Measurements from ENCODE around the gene TARS1. TPM values are rescaled to one million over a fixed set of nuclear protein-coding genes. Genes with fewer than 3 reads are reported as not detected.

Gene TARS1
- total and polyA plus RNA-seq, 2 of the 13 experiments (the other 11 are each of a cell fraction or from before 2014, with no cell fraction given): 77.0 to 184 TPM

- peaks cover 9% of the 10 kb centered on the region; the same call in 1 of the 2 replicates for H3K4me1 ChIP-seq (ENCODE audit: insufficient read depth, low read length)
- no peak for ATAC-seq
- H3K4me2 ChIP-seq (ENCODE audit: low read depth, low read length): no peak overlapping the region
- FAIRE-seq: no peak
- intact Hi-C loops (cut with micrococcal nuclease; ENCODE audit: unreplicated experiment): no loop called here
- DNase-seq (ENCODE audit: low spot score): no peak
- H3K9ac ChIP-seq (ENCODE audit: insufficient read depth, low read depth, low read length): no peak overlapping the region
- ChIA-PET POLR2A (no interaction called here), CTCF (ENCODE audit: low intra/inter-chr PET ratio, low total read pairs) (no interaction called here)
- no peaks in the 10 kb centered on the region for H4K20me1 ChIP-seq (ENCODE audit: insufficient read depth, low read length)
- no peak overlapping the region for H3K4me3 ChIP-seq (replicated peaks in 1 of 3; ENCODE audit: insufficient read depth in 1 of 3, low read depth in 2 of 3, low read length in 3 of 3)
- H3K79me2 ChIP-seq (ENCODE audit: insufficient read depth, low read length): no peaks in the 10 kb centered on the region
- in situ Hi-C loops (cut with HindIII; ENCODE audit: extremely low pct_ligation_motif_present, low pct_unique_long_range_greater_than_20kb): no loop called here
- TF ChIP-seq SIN3A (IDR thresholded peaks at IDR 0.05; ENCODE audit: borderline replicate concordance, low read depth, low read length) (no peak), HNRNPLL (IDR thresholded peaks at IDR 0.05; ENCODE audit: low read depth, low read length, poor library complexity, severe bottlenecking) (no peak)
- no TSS peak for BruUV-seq (replicated peaks)
- H3K9me3 ChIP-seq (ENCODE audit: low read length): no peaks in the 10 kb centered on the region
- H3K27me3 ChIP-seq (ENCODE audit: control insufficient read depth in 1 of 2, insufficient read depth in 2 of 2, low read length in 2 of 2): no peaks in the 10 kb centered on the region
- no peak overlapping the region for H3K27ac ChIP-seq (ENCODE audit: extremely low read length, insufficient read depth, low read length)
- WGBS (ENCODE audit: low lambda C conversion rate): 59% methylated on average over 6 of the region's 6 CpGs
- H2AFZ ChIP-seq (ENCODE audit: low read length): no peak overlapping the region
- no peaks in the 10 kb centered on the region for H3K36me3 ChIP-seq (replicated peaks in 1 of 2; ENCODE audit: control insufficient read depth in 1 of 2, insufficient read depth in 2 of 2, low read length in 2 of 2)
These were observed 48.8 kb downstream of the TARS1 start for GRCh38 chr5:33489481-33490067.

GRCh38 chr5:33490071-33490665, 49.4 kb downstream of the TARS1 start:
- Histone ChIP-seq H3K9ac (ENCODE audit: insufficient read depth, low read depth, low read length) (no peak overlapping the region), H3K9me3 (ENCODE audit: low read length) (no peaks in the 10 kb centered on the region), H3K4me3 (replicated peaks in 1 of 3; ENCODE audit: insufficient read depth in 1 of 3, low read depth in 2 of 3, low read length in 3 of 3) (no peak overlapping the region), H3K36me3 (replicated peaks in 1 of 2; ENCODE audit: control insufficient read depth in 1 of 2, insufficient read depth in 2 of 2, low read length in 2 of 2) (no peaks in the 10 kb centered on the region), H3K79me2 (ENCODE audit: insufficient read depth, low read length) (no peaks in the 10 kb centered on the region), H3K27ac (ENCODE audit: extremely low read length, insufficient read depth, low read length) (no peak overlapping the region), H2AFZ (ENCODE audit: low read length) (no peak overlapping the region), H4K20me1 (ENCODE audit: insufficient read depth, low read length) (no peaks in the 10 kb centered on the region), H3K4me1 (ENCODE audit: insufficient read depth, low read length) (peaks cover 9% of the 10 kb centered on the region; the same call in 1 of the 2 replicates), H3K4me2 (ENCODE audit: low read depth, low read length) (no peak overlapping the region), H3K27me3 (ENCODE audit: control insufficient read depth in 1 of 2, insufficient read depth in 2 of 2, low read length in 2 of 2) (no peaks in the 10 kb centered on the region)
- ChIA-PET CTCF (ENCODE audit: low intra/inter-chr PET ratio, low total read pairs) (no interaction called here), POLR2A (no interaction called here)
- 65% methylated on average over 1 of the region's 1 CpG for WGBS (ENCODE audit: low lambda C conversion rate)
- in situ Hi-C loops (cut with HindIII; ENCODE audit: extremely low pct_ligation_motif_present, low pct_unique_long_range_greater_than_20kb) (no loop called here), intact Hi-C loops (cut with micrococcal nuclease; ENCODE audit: unreplicated experiment) (no loop called here)
- ATAC-seq: no peak
- no peak for FAIRE-seq
- no TSS peak for BruUV-seq (replicated peaks)
- no peak for DNase-seq (ENCODE audit: low spot score)
- TF ChIP-seq PAF1 (CRISPR knock-in tag; IDR thresholded peaks at IDR 0.05): no peak
- no peak for TF ChIP-seq JUND (CRISPR knock-in tag; IDR thresholded peaks at IDR 0.05)
- TF ChIP-seq KAT8 (CRISPR knock-in tag; IDR thresholded peaks at IDR 0.05): no peak
- no peak for TF ChIP-seq BATF2 (CRISPR knock-in tag; IDR thresholded peaks at IDR 0.05)
- TF ChIP-seq ZNF543 (CRISPR knock-in tag; IDR thresholded peaks at IDR 0.05): no peak
- TF ChIP-seq TEAD3 (CRISPR knock-in tag; optimal IDR thresholded peaks at IDR 0.05; ENCODE audit: borderline replicate concordance): no peak
- TF ChIP-seq, protein P1, sequence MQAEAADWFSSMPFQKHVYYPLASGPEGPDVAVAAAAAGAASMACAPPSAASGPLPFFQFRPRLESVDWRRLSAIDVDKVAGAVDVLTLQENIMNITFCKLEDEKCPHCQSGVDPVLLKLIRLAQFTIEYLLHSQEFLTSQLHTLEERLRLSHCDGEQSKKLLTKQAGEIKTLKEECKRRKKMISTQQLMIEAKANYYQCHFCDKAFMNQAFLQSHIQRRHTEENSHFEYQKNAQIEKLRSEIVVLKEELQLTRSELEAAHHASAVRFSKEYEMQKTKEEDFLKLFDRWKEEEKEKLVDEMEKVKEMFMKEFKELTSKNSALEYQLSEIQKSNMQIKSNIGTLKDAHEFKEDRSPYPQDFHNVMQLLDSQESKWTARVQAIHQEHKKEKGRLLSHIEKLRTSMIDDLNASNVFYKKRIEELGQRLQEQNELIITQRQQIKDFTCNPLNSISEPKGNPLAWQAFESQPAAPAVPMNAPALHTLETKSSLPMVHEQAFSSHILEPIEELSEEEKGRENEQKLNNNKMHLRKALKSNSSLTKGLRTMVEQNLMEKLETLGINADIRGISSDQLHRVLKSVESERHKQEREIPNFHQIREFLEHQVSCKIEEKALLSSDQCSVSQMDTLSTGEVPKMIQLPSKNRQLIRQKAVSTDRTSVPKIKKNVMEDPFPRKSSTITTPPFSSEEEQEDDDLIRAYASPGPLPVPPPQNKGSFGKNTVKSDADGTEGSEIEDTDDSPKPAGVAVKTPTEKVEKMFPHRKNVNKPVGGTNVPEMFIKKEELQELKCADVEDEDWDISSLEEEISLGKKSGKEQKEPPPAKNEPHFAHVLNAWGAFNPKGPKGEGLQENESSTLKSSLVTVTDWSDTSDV (CRISPR knock-in tag; IDR thresholded peaks at IDR 0.05): no peak
- no peak for TF ChIP-seq MED8 (CRISPR knock-in tag; IDR thresholded peaks at IDR 0.05; ENCODE audit: insufficient replicate concordance)
